GM13976 (cell line): ENCODE data around the gene TMCO6.
A peak's percentile ranks its signal among the peaks of the same experiment; 100 is the strongest.
"Not testable (repeated sequence)": the region's sequence is repeated elsewhere in the genome, so short reads cannot be mapped to it uniquely, and the experiment has no call there.

Source experiments
- DNase-seq: peaks from one replicate; pipeline ENCODE4 v3.0.0; 2012; ENCODE audit warnings: low spot score
- CTCF ChIP-seq: IDR thresholded peaks from 2 replicates; pipeline ENCODE4 v1.5.1; 2012; ENCODE audit warnings: borderline replicate concordance, mild to moderate bottlenecking; ENCODE audit not compliant: insufficient read depth; ENCODE audit errors: extremely low read depth, missing control alignments, control extremely low read depth
- in situ Hi-C: fragments of 300-500 bp; cut with MboI; formaldehyde crosslinking; loops from one replicate; pipeline ENCODE4 v1.12.0; 2022; ENCODE audit warnings: low sequenced_read_pairs, mixed read lengths, inconsistent platforms; ENCODE audit not compliant: unreplicated experiment

Gene TMCO6

GRCh38 chr5:140639148-140639981, at the start of gene TMCO6:
Gene TMCO6, plus strand, starts transcription at chr5:140639451. Its CDS starts 77 bp downstream, at chr5:140639528.
- in situ Hi-C loops, result no loop called here
- TF ChIP-seq CTCF, result peak; percentile 72
- DNase-seq, result peak; percentile 99

DNA sequence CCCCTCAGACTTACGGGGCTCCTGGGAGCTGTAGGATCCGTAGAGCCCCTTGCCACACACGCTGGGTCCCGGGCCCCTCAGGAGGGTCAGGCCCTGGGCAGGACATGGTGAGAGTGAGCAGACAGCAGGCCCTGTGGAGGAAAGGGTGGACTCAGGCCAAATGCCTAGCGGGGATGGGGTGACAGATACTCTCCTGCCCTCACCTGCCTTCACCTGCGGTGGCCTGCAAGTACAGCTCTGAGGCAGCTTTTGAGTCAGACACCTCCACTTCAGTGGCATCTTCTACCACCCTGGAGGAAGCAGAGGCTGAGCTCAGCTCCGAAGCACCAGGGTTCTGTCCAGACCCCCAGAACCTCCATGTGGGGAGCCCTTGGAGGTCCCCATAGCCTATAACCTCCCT, 48.4 kb upstream of the TMCO6 start:
- in situ Hi-C loops, result no loop called here
- DNase-seq, result no peak
- no peak for TF ChIP-seq CTCF

- DNase-seq, result no peak
- in situ Hi-C loops, result no loop called here
- TF ChIP-seq CTCF, result no peak
These were observed 47.4 kb upstream of the TMCO6 start for GRCh38 chr5:140591747-140592372.

GRCh38 chr5:140593070-140593469, 46.2 kb upstream of the TMCO6 start:
- in situ Hi-C loops, result not testable (repeated sequence)

DNA sequence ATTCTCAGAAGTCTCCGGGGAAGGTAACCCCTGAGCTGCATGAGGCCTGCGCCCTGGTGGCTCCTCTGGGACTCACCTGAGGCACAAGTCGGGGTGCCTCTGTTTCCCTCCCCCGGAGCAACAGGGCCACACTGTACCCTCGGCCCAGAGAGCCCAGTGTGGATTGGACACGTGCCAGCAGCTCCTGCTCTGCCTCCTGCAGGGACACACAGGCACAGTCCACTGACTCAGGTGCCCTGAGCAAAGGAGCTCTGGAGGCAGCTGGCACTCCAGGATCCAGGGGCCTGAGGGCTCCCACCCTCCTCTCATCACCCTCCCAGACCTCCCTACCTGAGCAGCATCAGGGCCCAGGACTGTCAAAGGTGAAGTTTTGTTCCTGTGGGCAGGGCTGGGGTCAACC, 45.1 kb upstream of the TMCO6 start:
- no peak for DNase-seq
- TF ChIP-seq CTCF, result no peak
- in situ Hi-C loops, result no loop called here

More at GRCh38 chr5:140593070-140593469, 46.2 kb upstream of the TMCO6 start:
- DNase-seq, result not testable (repeated sequence)

DNA sequence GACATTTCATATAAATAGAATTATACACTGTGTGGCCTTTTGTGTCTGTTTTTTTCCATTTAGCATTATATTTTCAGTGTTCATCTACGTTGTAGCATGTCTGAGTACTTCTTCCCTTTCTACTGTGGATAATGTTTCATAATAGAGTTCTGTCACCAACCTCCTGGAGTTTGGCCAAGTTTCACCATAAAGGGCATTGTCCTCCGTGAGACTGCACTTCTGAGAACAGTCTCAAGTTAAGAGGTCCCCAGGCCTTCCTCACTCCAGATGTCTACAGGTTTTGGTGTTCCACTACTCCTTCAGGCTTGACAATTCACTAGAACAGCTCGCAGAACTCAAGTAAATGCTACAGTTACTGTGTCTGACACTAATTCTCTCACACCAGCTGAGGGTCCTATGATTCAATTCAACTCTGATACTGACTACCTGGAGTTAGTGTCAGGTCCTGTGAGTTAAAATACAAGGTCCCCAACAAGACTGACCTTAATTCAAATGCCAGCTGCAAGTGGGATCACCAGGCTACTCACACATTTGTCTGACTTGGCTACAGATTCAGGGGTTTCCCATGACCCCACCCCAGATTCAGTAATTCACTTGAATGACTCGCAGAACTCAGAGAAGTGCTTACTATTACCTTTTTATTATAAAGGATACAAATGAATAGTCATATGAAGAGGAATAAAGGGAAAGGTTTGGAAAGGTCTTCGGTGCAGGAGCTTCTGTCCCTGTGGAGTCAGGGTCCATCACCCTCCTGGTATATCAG, 43.5 kb upstream of the TMCO6 start:
- in situ Hi-C loops, result no loop called here
- TF ChIP-seq CTCF, result no peak
- DNase-seq, result no peak
